Lower lobe of right lung (tissue), 2 donors: ENCODE data around the gene MAMDC2. TPM values are rescaled to one million over a fixed set of nuclear protein-coding genes. Genes with fewer than 3 reads are reported as not detected.

Source experiments
- ATAC-seq, 2 donors: fragments of 200-7000 bp; cut with Tn5 transposase; one replicate each; pipeline ENCODE4 v1.9.1; 2020 to 2022; ENCODE audit warnings: mild to moderate bottlenecking in 2 of 2, moderate library complexity in 2 of 2
- DNase-seq: peaks from one replicate; pipeline ENCODE4 v3.0.0-alpha.2; 2020
- H3K27ac ChIP-seq: fragments of 200-600 bp; one replicate; pipeline ENCODE4 v1.8.0; 2022
- H3K27me3 ChIP-seq: fragments of 200-600 bp; one replicate; pipeline ENCODE4 v1.8.0; 2022; ENCODE audit warnings: low read depth
- H3K36me3 ChIP-seq: fragments of 200-600 bp; one replicate; pipeline ENCODE4 v1.8.0; 2022; ENCODE audit warnings: mild to moderate bottlenecking
- H3K4me1 ChIP-seq: fragments of 200-600 bp; one replicate; pipeline ENCODE4 v1.8.0; 2022
- H3K4me3 ChIP-seq: fragments of 200-600 bp; one replicate; pipeline ENCODE4 v1.8.0; 2022; ENCODE audit warnings: mild to moderate bottlenecking
- H3K9me3 ChIP-seq: fragments of 200-600 bp; one replicate; pipeline ENCODE4 v1.8.0; 2022
- CTCF ChIP-seq: fragments of 200-600 bp; IDR thresholded peaks from one replicate; pipeline ENCODE4 v1.8.0; 2022; ENCODE audit warnings: antibody characterized with exemption, mild to moderate bottlenecking
- intact Hi-C: fragments of 100-400 bp; cut with DNase I; formaldehyde crosslinking; loops from one replicate; pipeline ENCODE4 v1.11.0; 2022
- total RNA-seq: library from RNA; stranded (reverse); fragmentation: NEBNext Ultra II Directional; extraction: Animal tissue kit (Norgen Biotek cat#: 25700); gene quantifications from one replicate; pipeline ENCODE4 v1.2.1, GENCODE V29; 2021
- donor health status: DM: no; HTN: yes; CAD: no; lungs with severe emphysema.

Gene MAMDC2
- total RNA-seq, 1 donor from 2014 or later = 35.1 TPM

- ATAC-seq = no peak
- no peak overlapping the region for H3K27ac ChIP-seq
Measured at GRCh38 chr9:70085241-70085640, 41.6 kb downstream of the MAMDC2 start.

DNA sequence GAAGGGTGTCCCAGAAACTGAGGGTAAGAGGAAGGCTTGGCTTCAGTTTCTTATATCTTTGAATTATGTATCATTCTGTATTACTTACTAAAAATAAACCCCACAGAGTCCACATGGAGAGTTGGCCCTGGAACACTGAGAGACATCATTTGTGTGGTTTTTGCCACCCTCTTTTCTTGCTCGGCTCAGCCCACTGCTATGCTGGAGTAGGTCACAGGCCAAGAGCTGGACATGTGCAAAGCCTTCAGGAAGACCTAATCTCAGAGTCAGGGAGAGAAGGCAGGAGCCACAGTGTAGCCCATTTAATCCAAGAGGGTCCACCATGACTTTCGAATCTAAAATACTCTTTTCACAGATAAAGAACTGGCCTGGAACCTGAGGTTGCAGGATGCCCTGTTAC, 47.5 kb downstream of the MAMDC2 start:
- Histone ChIP-seq H3K4me1 (no peaks in the 10 kb centered on the region), H3K9me3 (no peaks in the 10 kb centered on the region), H3K27me3 (no peaks in the 10 kb centered on the region), H3K4me3 (no peak overlapping the region), H3K36me3 (no peaks in the 10 kb centered on the region), H3K27ac (no peak overlapping the region)
- no peak for TF ChIP-seq CTCF
- DNase-seq (no peak), ATAC-seq (no peak)
- intact Hi-C loops = no loop called here

More at GRCh38 chr9:70085241-70085640, 41.6 kb downstream of the MAMDC2 start:
- no peak for TF ChIP-seq CTCF
- intact Hi-C loops = no loop called here
- Histone ChIP-seq H3K4me1 (peaks cover 17% of the 10 kb centered on the region), H3K4me3 (no peak overlapping the region), H3K9me3 (no peaks in the 10 kb centered on the region), H3K36me3 (no peaks in the 10 kb centered on the region), H3K27me3 (no peaks in the 10 kb centered on the region)
- DNase-seq = no peak

DNA sequence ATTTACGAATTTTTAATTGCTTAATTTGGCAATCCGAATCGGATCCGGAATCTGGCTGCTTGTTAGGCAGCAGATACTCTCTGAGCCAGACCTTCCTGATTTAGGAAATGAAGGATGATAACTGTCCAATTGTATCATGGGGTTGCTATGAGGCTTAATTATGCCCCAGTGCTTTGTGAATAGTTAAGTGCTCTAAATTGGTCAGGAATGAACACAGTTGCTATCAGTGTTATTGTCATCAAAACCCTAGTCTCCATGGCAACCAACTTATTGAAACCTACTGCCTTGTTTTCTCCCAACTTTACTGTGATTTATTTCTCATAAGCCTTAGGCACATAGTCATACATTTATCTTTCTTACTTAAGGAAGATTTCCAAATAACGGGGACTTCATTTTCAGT, 47.9 kb downstream of the MAMDC2 start:
- Histone ChIP-seq H3K27me3 (no peaks in the 10 kb centered on the region), H3K9me3 (no peaks in the 10 kb centered on the region), H3K27ac (no peak overlapping the region), H3K4me1 (no peaks in the 10 kb centered on the region), H3K36me3 (no peaks in the 10 kb centered on the region), H3K4me3 (no peak overlapping the region)
- DNase-seq = no peak
- ATAC-seq = no peak
- intact Hi-C loops = no loop called here
- TF ChIP-seq CTCF = no peak

DNA sequence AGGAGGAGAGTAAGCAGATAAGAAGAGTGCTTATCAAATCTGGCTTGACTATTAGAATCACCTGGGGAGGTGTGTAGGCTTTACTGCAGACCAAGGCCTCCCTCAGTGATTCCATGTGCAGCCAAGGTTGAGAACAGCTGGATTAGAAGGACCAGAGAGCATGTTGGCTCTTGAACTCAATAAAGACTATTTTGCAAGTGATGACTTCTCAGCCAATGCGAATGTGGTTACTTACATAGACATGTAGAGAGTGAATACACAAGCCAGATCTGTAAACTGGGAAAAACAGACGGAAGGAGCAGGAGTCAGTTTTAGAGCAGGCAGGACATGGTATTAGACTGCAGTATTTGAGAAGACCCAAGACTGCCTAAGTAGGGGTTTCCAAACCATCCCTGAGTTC, 48.5 kb downstream of the MAMDC2 start:
- TF ChIP-seq CTCF = no peak
- no peak overlapping the region for H3K27ac ChIP-seq
- intact Hi-C loops = no loop called here
- DNase-seq = no peak
- H3K4me3 ChIP-seq = no peak overlapping the region
- H3K9me3 ChIP-seq = no peaks in the 10 kb centered on the region
- H3K27me3 ChIP-seq = no peaks in the 10 kb centered on the region
- H3K4me1 ChIP-seq = peaks cover 1% of the 10 kb centered on the region
- H3K36me3 ChIP-seq = no peaks in the 10 kb centered on the region
- no peak for ATAC-seq

DNA sequence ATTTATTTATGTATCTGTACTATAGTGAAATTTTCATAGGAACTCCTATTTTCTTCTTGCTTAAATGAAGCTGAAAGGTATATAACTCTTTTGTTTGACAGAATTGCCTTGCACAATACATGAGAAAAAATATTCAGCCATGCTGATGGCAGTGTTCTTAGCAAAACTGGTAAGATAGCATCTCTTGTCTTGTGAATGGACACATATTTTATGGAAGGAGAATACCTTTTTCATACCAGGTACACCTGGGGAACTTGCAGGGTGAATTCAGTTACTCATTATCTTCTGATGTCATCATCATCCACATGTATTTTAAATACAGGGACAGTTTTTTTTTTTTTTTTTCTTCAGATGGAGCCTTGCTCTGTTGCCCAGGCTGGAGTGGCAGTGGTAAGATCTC, 49.4 kb downstream of the MAMDC2 start:
- ATAC-seq = no peak
- TF ChIP-seq CTCF = no peak
- no peak overlapping the region for H3K4me3 ChIP-seq
- H3K27me3 ChIP-seq = no peaks in the 10 kb centered on the region
- H3K36me3 ChIP-seq = no peaks in the 10 kb centered on the region
- DNase-seq = no peak
- H3K27ac ChIP-seq = no peak overlapping the region
- intact Hi-C loops = no loop called here
- H3K4me1 ChIP-seq = peaks cover 5% of the 10 kb centered on the region
- H3K9me3 ChIP-seq = no peaks in the 10 kb centered on the region

DNA sequence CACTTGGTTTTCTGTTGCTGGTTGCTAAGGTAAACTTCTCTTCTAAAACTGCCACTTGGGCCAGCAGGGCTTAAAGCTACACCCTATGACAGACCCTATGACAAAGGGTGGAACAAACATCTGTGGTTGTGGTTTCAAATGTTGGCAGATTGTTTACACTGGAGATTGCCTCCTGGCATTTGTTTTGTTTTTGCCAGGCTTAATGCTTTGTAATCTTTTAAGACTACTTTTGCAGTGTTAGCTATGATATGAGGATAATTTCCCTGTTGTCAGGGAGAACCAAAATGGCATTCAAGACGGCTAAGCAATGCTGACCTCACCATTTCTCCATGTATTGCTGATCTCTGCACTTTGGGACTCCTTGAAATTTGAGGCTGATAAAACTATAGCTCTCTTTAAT, 50.3 kb downstream of the MAMDC2 start:
- DNase-seq (no peak), ATAC-seq (peak in 1 of 2 donors; percentile 70)
- Histone ChIP-seq H3K4me3 (no peak overlapping the region), H3K27ac (no peak overlapping the region), H3K36me3 (no peaks in the 10 kb centered on the region), H3K4me1 (peaks cover 5% of the 10 kb centered on the region), H3K27me3 (no peaks in the 10 kb centered on the region), H3K9me3 (no peaks in the 10 kb centered on the region)
- TF ChIP-seq CTCF = no peak
- intact Hi-C loops = no loop called here
